Stomach (tissue), 9 donors: ENCODE data around the gene ZAR1. TPM values are rescaled to one million over a fixed set of nuclear protein-coding genes. Genes with fewer than 3 reads are reported as not detected.
"Not testable (repeated sequence)": the region's sequence is repeated elsewhere in the genome, so short reads cannot be mapped to it uniquely, and the experiment has no call there.

Experiments used
- DNase-seq, 2 donors: peaks; one replicate each; pipeline versions ENCODE4 v3.0.0 to v3.0.0-alpha.2; 2013 to 2019
- H3K27ac ChIP-seq, 5 donors: fragments of 200-600 bp in 4 of 5; sonication (generic) in 4 of 5; one replicate each; pipeline ENCODE4 v1.5.1; 2013 to 2019; ENCODE audit warnings: mild to moderate bottlenecking in 1 of 5, moderate library complexity in 1 of 5
- H3K27me3 ChIP-seq, 3 donors: fragments of 200-600 bp; sonication (generic); one replicate each; pipeline ENCODE4 v1.5.1; 2017 to 2019; ENCODE audit warnings: mixed run types in 1 of 3
- H3K36me3 ChIP-seq, 4 donors: fragments of 200-600 bp; sonication (generic); 1 replicate in 3 of 4; 2 replicates in 1 of 4; pipeline ENCODE4 v1.5.1; 2016 to 2019
- H3K4me1 ChIP-seq, 4 donors: fragments of 200-600 bp; sonication (generic); one replicate each; pipeline ENCODE4 v1.5.1; 2016 to 2019
- H3K4me3 ChIP-seq, 4 donors: fragments of 200-600 bp; sonication (generic) in 3 of 4; one replicate each; pipeline ENCODE4 v1.5.1; 2016 to 2019; ENCODE audit warnings: mild to moderate bottlenecking in 1 of 4
- H3K9me3 ChIP-seq, 4 donors: fragments of 200-600 bp; sonication (generic); one replicate each; pipeline ENCODE4 v1.5.1; 2016 to 2019
- CTCF ChIP-seq, 7 experiments: fragments of 450-650 bp in 4 of 7; fragments of 200-600 bp in 3 of 7; sonication (generic) in 3 of 7; IDR thresholded peaks; one replicate each; pipeline ENCODE4 v1.5.1; 2016 to 2019; ENCODE audit warnings: antibody characterized with exemption in 7 of 7, control low read depth in 2 of 7, mild to moderate bottlenecking in 1 of 7
- EP300 ChIP-seq: sonication (generic); formaldehyde crosslinking; IDR thresholded peaks from one replicate; pipeline ENCODE4 v1.6.1; 2017; ENCODE audit warnings: antibody characterized with exemption
- POLR2A ChIP-seq, 4 donors: fragments of 450-650 bp; IDR thresholded peaks; one replicate each; pipeline ENCODE4 v1.6.1; 2016; ENCODE audit warnings: antibody characterized with exemption in 4 of 4, control low read depth in 2 of 4, mild to moderate bottlenecking in 1 of 4, moderate library complexity in 1 of 4
- POLR2AphosphoS5 ChIP-seq, 3 donors: sonication (generic); formaldehyde crosslinking; IDR thresholded peaks; one replicate each; pipeline ENCODE4 v1.6.1; 2016; ENCODE audit warnings: antibody characterized with exemption in 3 of 3
- WGBS, 5 donors: extraction: QIAGEN DNeasy Blood & Tissue Kit in 3 of 5; methylation state at CpG; one replicate each; pipeline versions ENCODE4 v1.1.5 to v1.1.7; 2013 to 2018; 5-methylcytosine and 5-hydroxymethylcytosine counted together
- intact Hi-C: fragments of 100-400 bp; cut with DNase I; formaldehyde crosslinking; loops from one replicate; pipeline ENCODE4 v1.15.1; 2023; ENCODE audit warnings: low total_unique reads
- polyA plus RNA-seq, 3 donors: library from polyadenylated mRNA; stranded (reverse); fragments of 200-250 nt; gene quantifications; one replicate each; pipeline ENCODE4 v1.2.3, GENCODE V29; 2013
- total RNA-seq, 5 donors: library from RNA; depleted of rRNA; stranded (reverse); fragments of >200 nt; gene quantifications; one replicate each; pipeline versions ENCODE4 v1.1.0 to v1.2.3, GENCODE V29; 2014 to 2016
- donor health status: healthy with polysubstance abuse.
- donor health status: Bipolar disorder and iron deficiency.
- donor health status: healthy.

ZAR1 gene
- total and polyA plus RNA-seq, 8 donors, result not detected

DNA sequence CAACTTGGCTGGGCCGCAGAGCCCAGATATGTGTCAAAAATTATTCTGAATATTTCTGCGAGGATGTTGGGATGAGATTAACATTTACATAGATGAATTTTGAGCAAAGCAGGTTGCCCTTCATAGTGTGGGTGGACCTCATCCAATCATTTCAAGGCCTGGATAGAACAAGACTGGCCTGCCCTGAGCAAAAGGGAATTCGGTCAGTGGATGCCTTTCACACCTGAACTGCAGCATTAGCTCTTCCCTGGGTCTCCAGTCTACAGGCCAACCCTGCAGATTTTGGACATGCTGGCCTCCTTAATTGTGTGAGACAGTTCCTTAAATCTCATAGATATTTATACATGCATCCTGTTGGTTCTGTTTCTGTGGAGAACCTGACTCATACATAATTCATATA lies 39.3 kb upstream of the ZAR1 start:
- intact Hi-C loops, result no loop called here
- no peak overlapping the region for H3K27ac ChIP-seq
- H3K9me3 ChIP-seq, result no peaks in the 10 kb centered on the region
- no peak overlapping the region for H3K4me3 ChIP-seq
- no peaks in the 10 kb centered on the region for H3K4me1 ChIP-seq
- H3K36me3 ChIP-seq, result no peaks in the 10 kb centered on the region
- DNase-seq, result no peak
- no peak for TF ChIP-seq POLR2A (IDR thresholded peaks at IDR 0.05)
- no peak for TF ChIP-seq EP300
- no peak for TF ChIP-seq POLR2AphosphoS5 (IDR thresholded peaks at IDR 0.05)
- TF ChIP-seq CTCF (IDR thresholded peaks at IDR 0.05), result no peak
- no peaks in the 10 kb centered on the region for H3K27me3 ChIP-seq
- 92 to 98% (median 94%) methylated on average over 3 of the region's 3 CpGs for WGBS, 5 donors

DNA sequence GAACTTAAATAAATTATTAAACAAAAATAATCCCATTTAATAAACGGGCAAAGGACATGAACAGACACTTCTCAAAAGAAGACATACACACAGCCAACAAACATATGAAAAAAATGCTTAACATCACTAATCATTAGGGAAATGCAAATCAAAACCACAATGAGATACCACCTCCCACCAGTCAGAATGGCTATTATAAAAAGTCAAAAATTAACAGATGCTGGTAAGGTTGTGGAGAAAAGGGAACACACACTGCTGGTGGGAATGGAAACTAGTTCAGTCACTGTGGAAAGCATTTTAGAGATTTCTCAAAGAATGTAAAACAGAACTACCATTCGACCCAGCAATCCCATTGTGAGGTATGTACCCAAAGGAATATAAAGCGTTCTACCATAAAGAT lies 38.4 kb upstream of the ZAR1 start:
- H3K27me3 ChIP-seq, H3K4me1 ChIP-seq, intact Hi-C loops, H3K36me3 ChIP-seq, H3K27ac ChIP-seq, H3K4me3 ChIP-seq, H3K9me3 ChIP-seq, DNase-seq: not testable (repeated sequence)
- 83 to 94% (median 91%) methylated on average over 3 of the region's 3 CpGs for WGBS, 5 donors

DNA sequence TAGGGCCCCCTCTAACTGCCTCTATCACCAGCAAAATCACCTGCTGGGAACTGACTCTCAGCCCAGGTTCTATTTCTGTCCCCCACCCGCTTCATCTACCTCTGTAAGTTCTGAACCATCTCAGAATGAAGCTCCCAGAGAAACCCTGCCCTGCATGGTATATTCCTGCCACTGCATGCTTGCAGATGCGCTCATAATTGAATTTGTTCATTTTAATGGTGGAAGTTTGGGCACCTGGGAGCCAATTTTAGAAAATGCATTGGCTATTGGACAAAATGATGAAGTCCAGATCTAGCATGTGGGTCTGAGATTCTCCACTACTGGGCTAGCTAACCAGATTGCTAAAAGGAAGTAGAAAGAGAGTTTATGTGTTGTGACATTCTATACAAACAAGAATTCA lies 35.5 kb upstream of the ZAR1 start:
- intact Hi-C loops, result no loop called here
- Histone ChIP-seq H3K9me3 (peaks cover 0 to 10% (median 4%) of the 10 kb centered on the region in 4 donors), H3K4me3 (no peak overlapping the region), H3K27me3 (no peaks in the 10 kb centered on the region), H3K4me1 (no peaks in the 10 kb centered on the region), H3K36me3 (no peaks in the 10 kb centered on the region), H3K27ac (no peak overlapping the region)
- no peak for DNase-seq
- TF ChIP-seq POLR2AphosphoS5 (IDR thresholded peaks at IDR 0.05) (no peak), EP300 (no peak)
- 90 to 100% (median 94%) methylated on average over 2 of the region's 2 CpGs for WGBS, 5 donors

DNA sequence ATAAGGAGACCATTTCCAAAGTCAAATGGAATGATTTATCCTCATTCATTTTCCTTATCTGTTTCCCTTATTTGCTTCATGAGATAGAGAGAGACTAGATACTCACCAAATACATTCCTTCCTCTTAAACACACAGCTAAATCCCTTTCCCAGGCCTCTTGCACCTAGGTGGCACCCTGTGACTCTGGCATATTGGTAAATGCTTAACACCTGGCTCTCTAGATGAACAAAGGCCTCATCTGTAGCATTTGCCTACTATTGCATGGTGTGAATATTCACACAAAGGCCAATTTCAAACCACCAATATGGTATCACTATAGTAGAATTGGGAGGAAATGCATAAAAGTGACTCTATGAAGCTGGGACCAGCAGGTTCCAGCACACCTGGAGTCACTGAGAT lies 29.1 kb upstream of the ZAR1 start:
- no peaks in the 10 kb centered on the region for H3K27me3 ChIP-seq
- DNase-seq, result no peak
- H3K36me3 ChIP-seq, result no peaks in the 10 kb centered on the region
- H3K4me3 ChIP-seq, result no peak overlapping the region
- H3K9me3 ChIP-seq, result peaks cover 0 to 19% (median 9%) of the 10 kb centered on the region in 4 donors
- H3K27ac ChIP-seq, result no peak overlapping the region
- TF ChIP-seq POLR2A (IDR thresholded peaks at IDR 0.05), result no peak
- no peak for TF ChIP-seq EP300
- TF ChIP-seq CTCF (IDR thresholded peaks at IDR 0.05), result no peak
- TF ChIP-seq POLR2AphosphoS5 (IDR thresholded peaks at IDR 0.05), result no peak
- intact Hi-C loops, result no loop called here
- H3K4me1 ChIP-seq, result no peaks in the 10 kb centered on the region

- Histone ChIP-seq H3K27ac (no peak overlapping the region), H3K27me3 (no peaks in the 10 kb centered on the region), H3K4me1 (no peaks in the 10 kb centered on the region), H3K4me3 (no peak overlapping the region), H3K36me3 (no peaks in the 10 kb centered on the region), H3K9me3 (peaks cover 0 to 12% (median 6%) of the 10 kb centered on the region in 4 donors)
- DNase-seq, result peak in 1 of 2 donors; percentile 42
- WGBS, 5 donors, result 29 to 43% (median 32%) methylated on average over 5 of the region's 5 CpGs
- TF ChIP-seq POLR2A (IDR thresholded peaks at IDR 0.05) (no peak), CTCF (IDR thresholded peaks at IDR 0.05) (no peak), EP300 (no peak), POLR2AphosphoS5 (IDR thresholded peaks at IDR 0.05) (no peak)
- intact Hi-C loops, result no loop called here
These were observed 27.7 kb upstream of the ZAR1 start for GRCh38 chr4:48462363-48462762.
